GM23338 (cell line): ENCODE measurements around the gene RUNX3. TPM values are rescaled to one million over a fixed set of nuclear protein-coding genes. Genes with fewer than 3 reads are reported as not detected.

ENCODE experiments used
- ATAC-seq: fragments of 200-7000 bp; cut with Tn5 transposase; 3 replicates; pipeline ENCODE4 v1.9.1; 2020
- DNase-seq: peaks from one replicate; pipeline ENCODE4 v3.0.0-alpha.2; 2015; ENCODE audit warnings: low spot score
- H2AFZ ChIP-seq: fragments of 200-600 bp; sonication (generic); 2 replicates; pipeline ENCODE4 v1.8.0; 2016; ENCODE audit warnings: antibody characterized with exemption, mild to moderate bottlenecking, moderate library complexity
- H3F3A ChIP-seq: fragments of 200-600 bp; sonication (generic); replicated peaks from 2 replicates; pipeline ENCODE4 v1.8.0; 2017; ENCODE audit warnings: antibody characterized with exemption, mixed run types, low read depth
- H3K27ac ChIP-seq: fragments of 200-600 bp; sonication (generic); 2 replicates; pipeline ENCODE4 v1.6.1; 2016; ENCODE audit warnings: low read depth
- H3K27me3 ChIP-seq: fragments of 200-600 bp; sonication (generic); 2 replicates; pipeline ENCODE4 v1.8.0; 2016; ENCODE audit warnings: mild to moderate bottlenecking, mixed run types, moderate library complexity; ENCODE audit not compliant: insufficient read depth
- H3K36me3 ChIP-seq: fragments of 200-600 bp; sonication (generic); 2 replicates; pipeline ENCODE4 v1.8.0; 2016; ENCODE audit warnings: mild to moderate bottlenecking; ENCODE audit not compliant: insufficient read depth
- H3K4me1 ChIP-seq: fragments of 200-600 bp; sonication (generic); 2 replicates; pipeline ENCODE4 v1.8.0; 2016; ENCODE audit warnings: mild to moderate bottlenecking, moderate library complexity; ENCODE audit not compliant: insufficient read depth
- H3K4me2 ChIP-seq: fragments of 200-600 bp; sonication (generic); 2 replicates; pipeline ENCODE4 v1.7.1; 2017; ENCODE audit warnings: mixed run types
- H3K4me3 ChIP-seq: fragments of 200-600 bp; sonication (generic); 2 replicates; pipeline ENCODE4 v1.6.1; 2016; ENCODE audit warnings: mixed run types
- H3K79me2 ChIP-seq: fragments of 200-600 bp; sonication (generic); replicated peaks from 2 replicates; pipeline ENCODE4 v1.8.0; 2017; ENCODE audit warnings: mild to moderate bottlenecking; ENCODE audit not compliant: insufficient read depth
- H3K9me2 ChIP-seq: fragments of 200-600 bp; sonication (generic); 2 replicates; pipeline ENCODE4 v1.8.0; 2017; ENCODE audit not compliant: insufficient read depth
- H4K20me1 ChIP-seq: fragments of 200-600 bp; sonication (generic); replicated peaks from 2 replicates; pipeline ENCODE4 v1.8.0; 2017; ENCODE audit warnings: mild to moderate bottlenecking; ENCODE audit not compliant: insufficient read depth
- H3K27ac Mint-ChIP-seq: 2 replicates; pipeline ENCODE4 v1.8.0; 2020; ENCODE audit warnings: inconsistent platforms, mild to moderate bottlenecking, moderate library complexity, mixed read lengths
- H3K27me3 Mint-ChIP-seq: 3 replicates; pipeline ENCODE4 v1.8.0; 2022; ENCODE audit warnings: low read depth, mild to moderate bottlenecking, moderate library complexity, mixed read lengths, inconsistent platforms; ENCODE audit not compliant: insufficient read depth, poor library complexity
- H3K36me3 Mint-ChIP-seq: 3 replicates; pipeline ENCODE4 v1.8.0; 2021; ENCODE audit warnings: low read depth, mild to moderate bottlenecking, inconsistent platforms, moderate library complexity, mixed read lengths
- H3K4me1 Mint-ChIP-seq: 3 replicates; pipeline ENCODE4 v1.8.0; 2020; ENCODE audit warnings: mild to moderate bottlenecking, inconsistent platforms, mixed read lengths
- H3K4me3 Mint-ChIP-seq: 3 replicates; pipeline ENCODE4 v1.8.0; 2021; ENCODE audit warnings: moderate library complexity, mild to moderate bottlenecking, inconsistent platforms, mixed read lengths
- H3K9me3 Mint-ChIP-seq: 3 replicates; pipeline ENCODE4 v1.8.0; 2020; ENCODE audit warnings: moderate library complexity, mild to moderate bottlenecking, inconsistent platforms, mixed read lengths
- CREB1 ChIP-seq: fragments of 250-450 bp; sonication (Bioruptor Pico); IDR thresholded peaks from 2 replicates; pipeline ENCODE4 v1.5.0; 2020; ENCODE audit warnings: low read depth, mild to moderate bottlenecking, moderate library complexity
- CTCF ChIP-seq, 2 experiments: fragments of 200-600 bp in 1 of 2; sonication (generic) in 1 of 2; conservative IDR thresholded peaks; 2 replicates each; pipeline versions ENCODE4 v1.5.1 to v1.6.1; 2016 to 2017; ENCODE audit warnings: antibody characterized with exemption in 2 of 2, low read depth in 2 of 2, mild to moderate bottlenecking in 2 of 2, moderate library complexity in 1 of 2
- ETS1 ChIP-seq: IDR thresholded peaks from 2 replicates; pipeline ENCODE4 v1.6.1; 2016; ENCODE audit warnings: antibody characterized with exemption
- EZH2 ChIP-seq: fragments of 200-600 bp; sonication (generic); IDR thresholded peaks from one replicate; pipeline ENCODE4 v1.8.0; 2017; ENCODE audit warnings: antibody characterized with exemption, mild to moderate bottlenecking, low read depth; ENCODE audit not compliant: unreplicated experiment
- EZH2phosphoT487 ChIP-seq: fragments of 200-600 bp; sonication (generic); IDR thresholded peaks from one replicate; pipeline ENCODE4 v1.8.1; 2018; ENCODE audit warnings: antibody characterized with exemption; ENCODE audit not compliant: unreplicated experiment
- JUNB ChIP-seq: IDR thresholded peaks from one replicate; pipeline ENCODE4 v1.6.1; 2016; ENCODE audit warnings: antibody characterized with exemption; ENCODE audit not compliant: unreplicated experiment
- NANOG ChIP-seq: IDR thresholded peaks from 2 replicates; pipeline ENCODE4 v1.6.1; 2016; ENCODE audit warnings: antibody characterized with exemption, borderline replicate concordance
- POLR2AphosphoS5 ChIP-seq: IDR thresholded peaks from 2 replicates; pipeline ENCODE4 v1.6.1; 2016; ENCODE audit warnings: antibody characterized with exemption, low read depth
- REST ChIP-seq: IDR thresholded peaks from one replicate; pipeline ENCODE4 v1.6.1; 2018; ENCODE audit warnings: antibody characterized with exemption; ENCODE audit not compliant: unreplicated experiment
- STAT1 ChIP-seq: IDR thresholded peaks from one replicate; pipeline ENCODE4 v1.6.1; 2016; ENCODE audit warnings: antibody characterized with exemption; ENCODE audit not compliant: unreplicated experiment
- ZNF114 ChIP-seq: fragments of 250-450 bp; sonication (Bioruptor Pico); IDR thresholded peaks from 2 replicates; pipeline ENCODE4 v1.5.0; 2020; ENCODE audit warnings: mild to moderate bottlenecking, moderate library complexity
- ZNF331 ChIP-seq: fragments of 250-450 bp; sonication (Bioruptor Pico); IDR thresholded peaks from 2 replicates; pipeline ENCODE4 v1.5.0; 2020; ENCODE audit warnings: low read depth, mild to moderate bottlenecking, moderate library complexity
- ZNF462 ChIP-seq: fragments of 250-450 bp; sonication (Bioruptor Pico); IDR thresholded peaks from 2 replicates; pipeline ENCODE4 v1.5.0; 2020; ENCODE audit warnings: mild to moderate bottlenecking, moderate library complexity
- polyA plus RNA-seq: library from polyadenylated mRNA; unstranded; fragments of >200 nt; fragmentation: Nextera tagmentation; extraction: Ambion mirVana; gene quantifications from 2 replicates; pipeline ENCODE4 v1.2.1, GENCODE V29; 2016
- total RNA-seq: library from RNA; depleted of rRNA; stranded (reverse); fragments of >200 nt; shearing (Covaris generic); gene quantifications from 2 replicates; pipeline ENCODE4 v1.2.3, GENCODE V29; 2014

Gene RUNX3
- total and polyA plus RNA-seq, 2 experiments from 2014 or later = 0.23 to 0.73 TPM

GRCh38 chr1:24978383-24979032 is 48.4 kb upstream of the RUNX3 start:
- no peak for DNase-seq
- no peak for ATAC-seq
- Histone ChIP-seq H3K4me3 (no peak overlapping the region), H4K20me1 (no peaks in the 10 kb centered on the region), H3K27me3 (no peaks in the 10 kb centered on the region), H3K36me3 (peaks cover 3% of the 10 kb centered on the region; the same call in 1 of the 2 replicates), H3K79me2 (no peaks in the 10 kb centered on the region), H3K9me2 (no peaks in the 10 kb centered on the region), H3K4me1 (no peaks in the 10 kb centered on the region), H2AFZ (no peak overlapping the region), H3F3A (no peaks in the 10 kb centered on the region), H3K4me2 (no peak overlapping the region), H3K27ac (no peak overlapping the region)
- peaks cover 3% of the 10 kb centered on the region for H3K27me3 Mint-ChIP-seq
- no peak overlapping the region for H3K4me3 Mint-ChIP-seq
- TF ChIP-seq EZH2 = no peak
- no peak for TF ChIP-seq ZNF331
- no peak for TF ChIP-seq ZNF114 (CRISPR knock-in tag)
- no peak for TF ChIP-seq JUNB
- no peak for TF ChIP-seq NANOG
- no peak for TF ChIP-seq CTCF (conservative IDR thresholded peaks at IDR 0.05; ENCODE audit: low read depth in 2 of 2)
- no peak for TF ChIP-seq EZH2phosphoT487
- TF ChIP-seq STAT1 = no peak
- TF ChIP-seq ZNF462 (CRISPR knock-in tag) = no peak
- TF ChIP-seq CREB1 = no peak
- TF ChIP-seq REST = no peak
- TF ChIP-seq POLR2AphosphoS5 = no peak
- TF ChIP-seq ETS1 = no peak
- H3K9me3 Mint-ChIP-seq = peaks cover 30% of the 10 kb centered on the region
- H3K36me3 Mint-ChIP-seq = peaks cover 12% of the 10 kb centered on the region; the same call in 2 of the 3 replicates
- H3K27ac Mint-ChIP-seq = no peak overlapping the region
- H3K4me1 Mint-ChIP-seq = no peaks in the 10 kb centered on the region; the same call in 2 of the 3 replicates
